ENCODE data around the gene LASP1. TPM values are rescaled to one million over a fixed set of nuclear protein-coding genes. Genes with fewer than 3 reads are reported as not detected.

The LASP1 gene
- total and polyA plus RNA-seq, 2 donors (not counting 3 experiments of a cell fraction or from before 2014, with no cell fraction given), result 214 to 242 TPM

- Histone ChIP-seq H3K9me1 (replicated peaks; ENCODE audit: control insufficient read depth, extremely low read depth, insufficient read depth, low read length) (no peaks in the 10 kb centered on the region), H3K27ac (ENCODE audit: insufficient read depth, low read depth, low read length) (peak overlapping the region; percentile 51), H3K4me1 (ENCODE audit: control insufficient read depth, extremely low read depth, insufficient read depth, low read length) (peaks cover 65% of the 10 kb centered on the region), H3K36me3 (ENCODE audit: control insufficient read depth in 2 of 2, extremely low read depth in 1 of 2, insufficient read depth in 2 of 2, low read length in 2 of 2) (peaks cover 0 to 7% of the 10 kb centered on the region in 2 experiments), H4K20me1 (replicated peaks; ENCODE audit: control insufficient read depth, extremely low read depth, insufficient read depth, low read length) (no peaks in the 10 kb centered on the region), H2AFZ (ENCODE audit: low read depth, low read length) (no peak overlapping the region), H3K9me3 (replicated peaks; ENCODE audit: control insufficient read depth, insufficient read depth, low read length) (no peaks in the 10 kb centered on the region), H3K9ac (replicated peaks; ENCODE audit: extremely low read depth, insufficient read depth, low read length) (no peak overlapping the region), H3K4me3 (replicated peaks in 1 of 3; ENCODE audit: insufficient read depth in 1 of 3, low read depth in 1 of 3, low read length in 3 of 3) (no peak overlapping the region), H3K4me2 (ENCODE audit: insufficient read depth, low read length) (peak overlapping the region; percentile 15), H3K79me2 (ENCODE audit: control insufficient read depth, insufficient read depth, low read length) (peaks cover 19% of the 10 kb centered on the region), H3K27me3 (ENCODE audit: control insufficient read depth in 2 of 2, insufficient read depth in 2 of 2, low read length in 2 of 2) (no peaks in the 10 kb centered on the region)
- no peak for TF ChIP-seq POLR2A (IDR thresholded peaks at IDR 0.05; ENCODE audit: low read depth, low read length)
- ChIA-PET CTCF (interaction anchor here (1.1 to 4.1 kb wide), 9 partner anchors 9 to 277 kb away, joined by 3 to 18 read pairs (median 7); partner anchors contain the start of genes LASP1 and LASP1NB), POLR2A (interaction anchor here (1.0 to 1.5 kb wide), 2 partner anchors 29 to 302 kb away, joined by 3 to 5 read pairs; partner anchors contain the start of genes LASP1 and RPL19)
- BruUV-seq (replicated peaks), result no TSS peak
- FAIRE-seq, result no peak
- intact Hi-C loops (cut with micrococcal nuclease), result no loop called here
- dilution Hi-C loops (cut with MboI; ENCODE audit: extremely low pct_ligation_motif_present, low sequenced_read_pairs), result no loop called here
- no peak for DNase-seq (ENCODE audit: low read depth, low spot score)
Observed at GRCh38 chr17:38898291-38898679, 28.4 kb downstream of the LASP1 start.

GRCh38 chr17:38898812-38899348, 29.0 kb downstream of the LASP1 start:
- Histone ChIP-seq H3K27ac (ENCODE audit: insufficient read depth, low read depth, low read length) (peak overlapping the region; percentile 51), H3K4me2 (ENCODE audit: insufficient read depth, low read length) (peak overlapping the region; percentile 15), H3K4me1 (ENCODE audit: control insufficient read depth, extremely low read depth, insufficient read depth, low read length) (peaks cover 60% of the 10 kb centered on the region), H3K27me3 (ENCODE audit: control insufficient read depth in 2 of 2, insufficient read depth in 2 of 2, low read length in 2 of 2) (no peaks in the 10 kb centered on the region), H3K79me2 (ENCODE audit: control insufficient read depth, insufficient read depth, low read length) (peaks cover 24% of the 10 kb centered on the region), H3K4me3 (replicated peaks in 1 of 3; ENCODE audit: insufficient read depth in 1 of 3, low read depth in 1 of 3, low read length in 3 of 3) (no peak overlapping the region), H2AFZ (ENCODE audit: low read depth, low read length) (no peak overlapping the region), H3K9ac (replicated peaks; ENCODE audit: extremely low read depth, insufficient read depth, low read length) (no peak overlapping the region), H4K20me1 (replicated peaks; ENCODE audit: control insufficient read depth, extremely low read depth, insufficient read depth, low read length) (no peaks in the 10 kb centered on the region), H3K9me1 (replicated peaks; ENCODE audit: control insufficient read depth, extremely low read depth, insufficient read depth, low read length) (no peaks in the 10 kb centered on the region), H3K36me3 (ENCODE audit: control insufficient read depth in 2 of 2, extremely low read depth in 1 of 2, insufficient read depth in 2 of 2, low read length in 2 of 2) (peaks cover 0 to 12% of the 10 kb centered on the region in 2 experiments), H3K9me3 (replicated peaks; ENCODE audit: control insufficient read depth, insufficient read depth, low read length) (no peaks in the 10 kb centered on the region)
- peak; percentile 75 for FAIRE-seq
- ChIA-PET CTCF (interaction anchor here (1.4 to 4.1 kb wide), 5 partner anchors 8 to 84 kb away, joined by 7 to 18 read pairs (median 11); partner anchors contain the start of genes LASP1 and LASP1NB), POLR2A (interaction anchor here (0.9 to 1.5 kb wide), 2 partner anchors 23 to 29 kb away, joined by 3 to 5 read pairs; partner anchors contain the start of gene LASP1)
- dilution Hi-C loops (cut with MboI; ENCODE audit: extremely low pct_ligation_motif_present, low sequenced_read_pairs) (no loop called here), intact Hi-C loops (cut with micrococcal nuclease) (no loop called here)
- TF ChIP-seq JUN (IDR thresholded peaks at IDR 0.05; ENCODE audit: borderline replicate concordance, insufficient read depth, insufficient read length, low read depth), result no peak
- no peak for TF ChIP-seq POLR2A (IDR thresholded peaks at IDR 0.05; ENCODE audit: low read depth, low read length)
- peak; percentile 31 for TF ChIP-seq MYC (IDR thresholded peaks at IDR 0.05; ENCODE audit: low read depth, low read length)
- no peak for TF ChIP-seq MAX (IDR thresholded peaks at IDR 0.05; ENCODE audit: insufficient read depth, insufficient read length)
- TF ChIP-seq POLR2AphosphoS5 (IDR thresholded peaks at IDR 0.05; ENCODE audit: insufficient read depth, low read depth, low read length), result peak; percentile 65
- no peak for TF ChIP-seq EZH2 (IDR thresholded peaks at IDR 0.05; ENCODE audit: borderline replicate concordance, low read depth, low read length, severe bottlenecking)
- TF ChIP-seq FOS (IDR thresholded peaks at IDR 0.05; ENCODE audit: borderline replicate concordance, insufficient read depth, low read length), result peak; percentile 45
- TF ChIP-seq CTCF (IDR thresholded peaks at IDR 0.05; ENCODE audit: extremely low read depth in 1 of 2, insufficient read depth in 1 of 2, low read depth in 1 of 2, low read length in 2 of 2), result no peak
- no peak for TF ChIP-seq GATA2 (IDR thresholded peaks at IDR 0.05; ENCODE audit: insufficient read depth, insufficient read length, low read depth, low read length)
- DNase-seq (ENCODE audit: low read depth, low spot score), result peak; percentile 41
- BruUV-seq (replicated peaks), result no TSS peak
